Stimulated activated naive CD4-positive, alpha-beta T cell (primary cell): Measurements from ENCODE around the gene SIRPB2.

Experiments used
- DNase-seq, 6 experiments: peaks; one replicate each; lab custom pipeline; 2025; lab: John Stamatoyannopoulos, UW

Gene SIRPB2

DNA sequence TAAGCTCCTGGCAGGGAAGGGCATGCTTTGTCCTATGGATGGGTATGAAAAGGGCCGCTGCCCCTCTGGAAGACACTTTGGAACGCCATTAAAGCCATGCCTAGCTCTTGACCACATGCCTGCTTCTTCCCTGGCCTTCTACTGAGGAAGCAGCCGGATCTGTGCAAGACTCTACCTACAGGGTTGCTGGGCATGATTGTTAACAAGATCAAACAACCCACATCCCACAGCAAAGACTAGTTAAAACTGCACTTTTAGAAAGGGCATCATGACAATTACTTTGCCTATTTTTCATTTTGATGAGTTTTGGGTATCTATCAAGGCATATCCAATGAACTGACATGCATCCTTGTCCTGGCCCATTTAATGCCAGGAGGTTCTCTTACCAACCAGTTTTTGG lies 50.1 kb downstream of the SIRPB2 start:
- peak in 1 of 6 experiments; percentile 10 for DNase-seq

DNA sequence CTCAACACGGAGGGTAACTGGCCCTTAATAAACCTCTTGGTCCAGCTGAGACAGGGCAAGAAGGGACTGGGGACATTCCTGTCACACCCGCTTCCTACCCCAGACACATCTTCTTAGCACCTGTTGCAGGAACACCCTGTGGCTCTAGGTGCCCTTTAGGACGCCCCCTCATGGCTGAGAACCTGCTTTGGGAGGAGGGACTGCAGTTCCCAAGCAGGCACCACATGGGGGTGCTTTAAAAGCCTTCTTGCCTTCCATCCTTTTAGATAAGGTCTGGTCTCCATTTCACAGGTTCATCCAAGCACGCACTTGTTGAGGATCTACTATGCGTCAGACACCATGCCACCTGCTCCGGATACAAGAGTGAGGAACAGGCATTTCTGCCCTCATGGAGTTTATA lies 51.2 kb downstream of the SIRPB2 start:
- DNase-seq = no peak

DNA sequence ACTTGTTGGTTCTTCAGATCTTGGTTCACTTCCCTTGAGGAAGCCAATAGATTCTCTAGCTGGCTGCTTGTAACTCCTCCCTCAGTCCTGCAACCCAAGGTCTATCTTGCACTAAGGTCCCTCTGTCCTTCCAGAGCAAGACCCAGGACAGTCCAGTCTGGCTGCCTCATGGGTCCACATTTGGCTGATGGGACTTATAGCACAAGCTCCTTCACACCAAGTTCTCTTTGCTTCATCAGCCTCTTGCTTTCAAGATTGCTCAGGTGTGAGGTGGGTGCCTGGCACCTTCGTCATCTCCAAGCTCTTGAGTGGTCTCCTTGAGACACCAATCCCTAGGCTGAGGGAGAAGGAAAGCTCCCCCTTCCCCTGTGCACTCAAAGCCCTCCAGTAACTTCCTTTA lies 52.9 kb downstream of the SIRPB2 start:
- no peak for DNase-seq

DNA sequence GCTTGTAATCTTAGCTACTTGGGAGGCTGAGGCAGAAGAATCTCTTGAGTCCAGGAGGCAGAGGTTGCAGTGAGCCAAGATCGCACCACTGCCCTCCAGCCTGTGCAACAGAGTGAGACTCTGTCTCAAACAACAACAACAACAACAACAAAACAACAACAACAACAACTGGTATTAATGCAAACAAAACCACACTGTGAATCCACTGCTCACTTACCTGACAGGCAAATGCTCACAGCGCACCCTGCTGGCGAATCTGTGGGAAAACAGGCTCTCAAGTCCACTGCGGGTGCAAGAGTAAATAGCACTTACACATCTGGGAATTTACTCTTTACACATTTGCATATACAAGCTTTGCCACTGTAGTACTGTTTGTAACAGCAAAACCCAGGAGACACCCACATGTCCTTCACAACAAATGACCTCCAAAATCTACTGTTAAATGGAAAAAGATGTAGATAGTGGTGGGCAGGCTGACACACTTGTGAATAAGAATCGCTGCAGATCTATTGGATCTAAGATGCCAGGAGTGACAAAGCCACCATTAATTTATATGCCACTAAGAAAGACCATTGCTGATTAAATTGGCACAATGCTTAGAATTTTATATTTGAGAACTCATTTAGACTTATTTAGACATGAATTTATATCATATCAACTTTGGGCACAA lies 53.9 kb downstream of the SIRPB2 start:
- peak; percentile 48 to 78 (median 70) for DNase-seq

DNA sequence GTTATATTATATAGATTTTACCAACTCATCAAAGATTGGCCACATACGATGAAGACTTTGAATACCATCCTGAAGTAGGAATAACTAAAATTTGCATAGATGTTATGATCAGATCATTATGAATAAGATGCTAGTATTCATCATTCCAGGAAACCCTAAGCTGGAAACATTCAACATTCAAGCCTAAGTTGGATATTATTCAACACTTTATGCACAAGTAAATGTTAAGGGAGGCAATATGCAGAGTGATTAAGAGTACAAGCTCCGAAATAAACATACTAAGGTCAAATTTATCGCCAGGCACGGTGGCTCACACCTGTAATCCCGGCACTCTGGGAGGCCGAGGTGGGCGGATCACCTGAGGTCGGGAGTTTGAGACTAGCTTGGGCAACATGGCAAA lies 55.0 kb downstream of the SIRPB2 start:
- no peak for DNase-seq

DNA sequence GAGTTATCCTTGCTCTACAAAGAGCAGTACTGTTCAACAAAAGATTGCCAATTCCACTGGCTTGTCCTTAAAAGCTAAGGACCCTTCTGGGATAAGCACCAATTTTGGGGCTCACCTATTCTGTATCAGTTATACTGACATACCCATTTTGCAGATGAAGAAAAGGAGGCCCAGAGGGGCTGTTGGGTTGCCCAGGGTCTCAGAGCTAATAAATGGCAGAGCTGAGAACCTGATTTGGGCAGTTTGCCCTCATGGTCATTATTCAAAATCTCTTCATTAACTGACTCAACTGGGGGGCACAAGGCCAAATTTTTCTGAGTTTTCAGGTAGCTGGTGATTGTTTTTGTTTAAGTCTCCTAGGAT lies 55.9 kb downstream of the SIRPB2 start:
- no peak for DNase-seq

DNA sequence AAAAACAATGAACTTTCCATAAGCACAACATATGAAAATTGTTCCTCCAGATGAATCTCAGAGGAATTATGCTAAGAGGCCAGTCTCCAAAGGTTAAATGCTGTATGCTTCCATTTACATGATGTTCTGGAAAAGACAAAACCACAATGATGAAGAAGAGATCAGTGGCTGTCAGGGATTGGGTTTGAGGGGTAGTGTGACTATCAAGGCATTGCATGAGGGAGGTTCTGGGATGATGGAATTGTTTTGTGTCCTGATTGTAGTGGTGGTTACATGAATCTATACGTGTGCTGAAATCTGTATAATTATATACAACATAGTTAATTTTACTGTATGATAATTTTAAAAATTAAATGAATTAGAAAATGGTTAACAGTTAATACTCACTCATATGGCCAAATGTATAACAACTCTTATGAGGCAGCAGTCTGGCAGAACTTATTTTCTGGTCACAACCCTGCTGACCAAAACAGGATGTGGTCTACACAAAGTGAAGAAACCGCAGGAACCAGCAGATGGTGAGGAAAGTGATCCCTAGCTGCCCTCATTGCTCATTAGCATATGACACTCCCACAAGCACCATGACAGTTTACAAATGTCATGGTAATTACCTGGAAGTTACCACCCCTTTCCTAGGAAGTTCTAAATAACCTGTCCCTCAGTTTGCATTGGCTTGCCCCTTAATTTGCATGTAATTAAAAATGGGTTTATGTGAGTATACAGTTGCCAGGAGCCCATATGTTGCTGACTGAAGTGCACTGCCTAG lies 56.5 kb downstream of the SIRPB2 start:
- peak in 5 of 6 experiments; percentile 10 to 57 (median 52) for DNase-seq

DNA sequence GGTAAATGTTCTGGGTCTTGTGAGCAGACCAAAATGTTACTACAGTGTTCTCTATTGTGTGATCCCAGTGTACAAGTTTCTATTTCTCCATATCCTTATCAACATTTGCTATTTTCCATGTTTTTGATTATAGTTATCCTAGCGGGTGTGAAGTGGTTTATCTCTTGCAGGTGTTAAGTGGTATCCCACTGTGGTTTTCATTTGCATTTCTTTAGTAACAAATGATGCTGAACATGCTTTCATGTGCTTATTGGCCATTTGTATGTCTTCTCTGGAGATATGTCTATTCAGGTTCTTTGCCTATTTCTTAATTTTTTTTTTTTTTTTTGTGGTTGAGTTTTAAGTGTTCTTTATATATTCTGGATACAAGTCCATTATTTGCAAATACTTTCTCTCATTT lies 60.1 kb downstream of the SIRPB2 start:
- no peak for DNase-seq

DNA sequence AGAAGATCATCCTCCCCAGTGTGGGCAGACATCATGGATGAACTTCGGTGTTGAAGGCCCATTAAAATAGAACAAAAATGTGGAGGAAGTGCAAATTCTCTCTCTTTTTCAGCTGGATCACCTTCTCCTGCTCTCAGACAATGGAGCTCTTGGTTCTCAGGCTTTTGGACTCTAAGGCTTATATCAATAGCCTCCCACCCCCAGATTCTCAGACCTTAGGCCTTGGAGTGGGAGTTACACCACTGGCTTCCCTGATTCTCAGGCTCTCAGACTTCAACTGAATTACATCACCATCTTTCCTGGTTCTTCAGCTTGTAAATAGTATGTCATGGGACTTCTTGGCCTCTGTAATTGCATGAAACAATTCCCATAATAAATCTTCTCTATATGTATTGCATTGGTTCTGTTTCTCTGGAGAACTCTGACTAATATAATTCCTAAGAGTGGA lies 61.2 kb downstream of the SIRPB2 start:
- DNase-seq = no peak

DNA sequence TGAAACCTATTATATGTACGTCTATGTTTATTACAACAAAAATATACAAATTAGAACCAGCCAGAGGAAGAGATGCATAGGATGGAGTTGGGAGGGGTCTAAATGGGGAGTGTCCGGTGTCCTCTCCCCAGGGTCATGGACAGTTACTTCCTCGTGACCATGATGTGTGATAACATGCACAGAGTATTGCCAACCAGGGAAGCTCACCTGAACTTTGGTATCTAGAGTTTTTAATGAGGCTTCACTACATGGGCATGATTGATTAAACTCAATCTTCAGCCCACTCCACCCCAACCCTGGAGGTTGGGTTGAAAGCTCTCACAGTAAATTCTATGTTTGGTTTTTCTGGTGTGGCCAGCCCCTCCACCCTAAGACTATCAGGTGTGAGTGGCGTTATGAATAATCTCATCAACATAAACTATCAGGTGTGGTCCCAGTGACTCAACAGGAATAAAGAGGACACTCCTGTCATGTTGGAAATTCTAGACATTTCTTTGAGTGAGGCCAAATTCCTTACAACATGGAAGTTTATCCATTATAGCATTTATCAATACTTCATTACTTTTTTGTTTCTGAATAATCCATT lies 62.0 kb downstream of the SIRPB2 start:
- DNase-seq = no peak

DNA sequence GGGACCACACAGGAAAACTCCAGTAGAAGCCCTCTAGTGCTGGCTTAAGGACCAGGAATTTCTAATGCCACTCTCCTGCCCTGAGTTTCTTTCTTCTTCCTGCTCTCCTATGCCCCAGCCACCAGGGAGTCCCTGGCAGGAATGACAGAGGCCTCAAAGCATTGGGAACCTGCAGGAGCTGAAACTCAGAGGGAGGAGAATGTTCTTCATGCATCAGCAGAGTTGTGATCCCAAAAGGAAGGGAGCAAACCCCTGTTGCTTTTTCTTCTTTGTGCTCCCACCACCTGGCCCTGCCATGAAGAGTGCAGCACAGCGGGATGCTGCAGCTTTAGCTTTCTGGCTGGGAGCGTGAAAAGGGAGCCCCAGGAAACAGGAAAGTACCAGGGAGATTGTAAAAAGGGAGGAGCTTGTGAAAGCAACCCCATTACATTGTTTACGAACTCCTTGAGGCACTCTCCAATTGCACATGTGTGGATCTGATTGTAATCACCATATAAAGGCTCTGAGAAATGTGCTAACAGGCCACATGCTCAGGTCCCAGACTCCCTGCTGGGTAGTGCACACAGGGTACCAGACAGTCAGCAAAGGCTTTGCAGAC lies 63.7 kb downstream of the SIRPB2 start:
- DNase-seq = no peak

DNA sequence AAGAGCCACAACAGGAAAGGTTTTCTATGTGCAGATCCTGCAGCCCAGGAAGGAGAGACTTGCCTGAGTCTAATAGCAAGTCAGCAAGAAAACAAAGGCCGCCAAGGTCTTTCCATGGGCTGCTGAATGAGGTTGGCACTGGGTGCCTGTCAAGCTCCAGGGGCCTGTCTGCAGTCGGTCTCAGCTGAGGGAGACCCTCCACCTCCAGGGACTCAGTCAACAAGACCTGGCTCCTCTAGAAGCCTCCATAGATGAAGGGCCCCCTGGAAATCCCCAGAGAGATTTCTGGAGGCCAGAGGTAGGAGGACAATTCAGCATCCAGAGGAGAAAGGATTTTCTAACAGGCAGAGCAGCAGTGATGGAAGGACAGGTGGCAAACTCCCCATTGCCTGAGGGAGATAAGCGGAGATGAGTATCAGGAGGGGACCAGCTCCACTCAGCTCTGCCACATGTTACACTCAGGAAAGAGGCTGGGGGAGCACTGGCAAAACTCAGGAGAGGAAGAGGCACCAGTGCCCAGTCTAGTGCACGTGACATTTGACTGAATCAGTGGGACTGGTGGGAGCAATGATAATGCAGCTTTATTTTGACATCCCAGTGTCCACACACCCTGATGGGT lies 64.9 kb downstream of the SIRPB2 start:
- no peak for DNase-seq
